Astrocyte of the cerebellum (primary cell): ENCODE data around the gene THAP7.

Experiments used
- DNase-seq: peaks from one replicate; pipeline ENCODE4 v3.0.0-alpha.2; 2011; ENCODE audit warnings: low read depth
- H3K4me3 ChIP-seq: 2 replicates; pipeline ENCODE4 v1.5.1; 2011; ENCODE audit warnings: mild to moderate bottlenecking, low read depth, low read length, moderate library complexity
- in situ Hi-C: cut with HindIII; loops from 2 replicates; pipeline ENCODE4 v1.10.0; 2017; ENCODE audit warnings: low sequenced_read_pairs
- TF ChIP-seq, protein P1 (sequence below): IDR thresholded peaks from 2 replicates; pipeline ENCODE4 v1.5.1; 2012; ENCODE audit warnings: low read length, low read depth, moderate library complexity, mild to moderate bottlenecking; ENCODE audit errors: missing control alignments

THAP7 gene

GRCh38 chr22:20980523-20980922, 21.4 kb downstream of the THAP7 start:
- no peak overlapping the region for H3K4me3 ChIP-seq
- in situ Hi-C loops: loop anchor here (10.0 kb wide), 1 partner anchor 96 kb away; no protein-coding TSS in a partner anchor
- TF ChIP-seq, protein P1, sequence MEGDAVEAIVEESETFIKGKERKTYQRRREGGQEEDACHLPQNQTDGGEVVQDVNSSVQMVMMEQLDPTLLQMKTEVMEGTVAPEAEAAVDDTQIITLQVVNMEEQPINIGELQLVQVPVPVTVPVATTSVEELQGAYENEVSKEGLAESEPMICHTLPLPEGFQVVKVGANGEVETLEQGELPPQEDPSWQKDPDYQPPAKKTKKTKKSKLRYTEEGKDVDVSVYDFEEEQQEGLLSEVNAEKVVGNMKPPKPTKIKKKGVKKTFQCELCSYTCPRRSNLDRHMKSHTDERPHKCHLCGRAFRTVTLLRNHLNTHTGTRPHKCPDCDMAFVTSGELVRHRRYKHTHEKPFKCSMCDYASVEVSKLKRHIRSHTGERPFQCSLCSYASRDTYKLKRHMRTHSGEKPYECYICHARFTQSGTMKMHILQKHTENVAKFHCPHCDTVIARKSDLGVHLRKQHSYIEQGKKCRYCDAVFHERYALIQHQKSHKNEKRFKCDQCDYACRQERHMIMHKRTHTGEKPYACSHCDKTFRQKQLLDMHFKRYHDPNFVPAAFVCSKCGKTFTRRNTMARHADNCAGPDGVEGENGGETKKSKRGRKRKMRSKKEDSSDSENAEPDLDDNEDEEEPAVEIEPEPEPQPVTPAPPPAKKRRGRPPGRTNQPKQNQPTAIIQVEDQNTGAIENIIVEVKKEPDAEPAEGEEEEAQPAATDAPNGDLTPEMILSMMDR: no peak
- DNase-seq: no peak

- TF ChIP-seq, protein P1: no peak
- in situ Hi-C loops: loop anchor here (10.0 kb wide), 1 partner anchor 95 kb away; no protein-coding TSS in a partner anchor
- no peak for DNase-seq
- H3K4me3 ChIP-seq: peak overlapping the region; percentile 16
Observed at GRCh38 chr22:20979940-20980453, 21.9 kb downstream of the THAP7 start.

GRCh38 chr22:20979243-20979809, 22.6 kb downstream of the THAP7 start:
- peak overlapping the region; percentile 16 for H3K4me3 ChIP-seq
- TF ChIP-seq, protein P1: no peak
- in situ Hi-C loops: no loop called here
- no peak for DNase-seq

- in situ Hi-C loops: no loop called here
- DNase-seq: no peak
- TF ChIP-seq, protein P1: no peak
- no peak overlapping the region for H3K4me3 ChIP-seq
Observed at GRCh38 chr22:20978419-20978818, 23.5 kb downstream of the THAP7 start.

DNA sequence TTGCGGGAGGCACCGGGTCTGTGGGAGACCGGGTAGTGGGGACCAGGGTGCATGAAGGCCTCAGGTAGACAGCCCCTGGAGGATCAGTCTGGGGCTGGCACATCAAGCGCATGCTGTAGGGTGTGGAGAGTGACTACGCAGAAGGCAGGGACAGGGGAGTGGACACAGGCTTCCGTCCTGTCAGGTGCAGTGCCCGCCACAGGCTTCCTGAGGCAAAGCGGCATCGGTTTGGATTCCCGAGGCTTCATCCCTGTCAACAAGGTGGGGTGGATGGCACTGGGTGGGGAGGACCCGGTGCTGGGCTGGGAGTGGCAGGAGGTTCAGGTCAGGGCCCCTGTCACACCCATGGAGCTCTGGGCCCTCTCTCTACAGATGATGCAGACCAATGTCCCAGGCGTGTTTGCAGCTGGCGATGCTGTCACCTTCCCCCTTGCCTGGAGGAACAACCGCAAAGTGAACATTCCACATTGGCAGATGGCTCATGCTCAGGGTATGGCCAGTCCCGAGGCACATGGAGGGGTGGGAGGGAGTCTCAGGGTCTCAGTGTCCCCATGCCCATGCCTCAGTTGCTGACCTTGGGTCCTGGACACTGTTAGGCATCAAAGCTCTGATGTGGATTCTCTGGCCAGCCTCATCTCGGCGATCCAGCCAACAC, 24.3 kb downstream of the THAP7 start:
- H3K4me3 ChIP-seq: no peak overlapping the region
- DNase-seq: no peak
- in situ Hi-C loops: no loop called here
- TF ChIP-seq, protein P1: no peak

- no peak overlapping the region for H3K4me3 ChIP-seq
- in situ Hi-C loops: no loop called here
- no peak for DNase-seq
- TF ChIP-seq, protein P1: no peak
Observed at GRCh38 chr22:20977019-20977418, 24.9 kb downstream of the THAP7 start.
